GM23338 (cell line): ENCODE measurements around the gene TCFL5. TPM values are rescaled to one million over a fixed set of nuclear protein-coding genes. Genes with fewer than 3 reads are reported as not detected.

Experiments used
- ATAC-seq: fragments of 200-7000 bp; cut with Tn5 transposase; 3 replicates; pipeline ENCODE4 v1.9.1; 2020
- DNase-seq: peaks from one replicate; pipeline ENCODE4 v3.0.0-alpha.2; 2015; ENCODE audit warnings: low spot score
- H2AFZ ChIP-seq: fragments of 200-600 bp; sonication (generic); 2 replicates; pipeline ENCODE4 v1.8.0; 2016; ENCODE audit warnings: antibody characterized with exemption, mild to moderate bottlenecking, moderate library complexity
- H3F3A ChIP-seq: fragments of 200-600 bp; sonication (generic); replicated peaks from 2 replicates; pipeline ENCODE4 v1.8.0; 2017; ENCODE audit warnings: antibody characterized with exemption, mixed run types, low read depth
- H3K27ac ChIP-seq: fragments of 200-600 bp; sonication (generic); 2 replicates; pipeline ENCODE4 v1.6.1; 2016; ENCODE audit warnings: low read depth
- H3K27me3 ChIP-seq: fragments of 200-600 bp; sonication (generic); 2 replicates; pipeline ENCODE4 v1.8.0; 2016; ENCODE audit warnings: mild to moderate bottlenecking, mixed run types, moderate library complexity; ENCODE audit not compliant: insufficient read depth
- H3K36me3 ChIP-seq: fragments of 200-600 bp; sonication (generic); 2 replicates; pipeline ENCODE4 v1.8.0; 2016; ENCODE audit warnings: mild to moderate bottlenecking; ENCODE audit not compliant: insufficient read depth
- H3K4me1 ChIP-seq: fragments of 200-600 bp; sonication (generic); 2 replicates; pipeline ENCODE4 v1.8.0; 2016; ENCODE audit warnings: mild to moderate bottlenecking, moderate library complexity; ENCODE audit not compliant: insufficient read depth
- H3K4me2 ChIP-seq: fragments of 200-600 bp; sonication (generic); 2 replicates; pipeline ENCODE4 v1.7.1; 2017; ENCODE audit warnings: mixed run types
- H3K4me3 ChIP-seq: fragments of 200-600 bp; sonication (generic); 2 replicates; pipeline ENCODE4 v1.6.1; 2016; ENCODE audit warnings: mixed run types
- H3K79me2 ChIP-seq: fragments of 200-600 bp; sonication (generic); replicated peaks from 2 replicates; pipeline ENCODE4 v1.8.0; 2017; ENCODE audit warnings: mild to moderate bottlenecking; ENCODE audit not compliant: insufficient read depth
- H3K9me2 ChIP-seq: fragments of 200-600 bp; sonication (generic); 2 replicates; pipeline ENCODE4 v1.8.0; 2017; ENCODE audit not compliant: insufficient read depth
- H4K20me1 ChIP-seq: fragments of 200-600 bp; sonication (generic); replicated peaks from 2 replicates; pipeline ENCODE4 v1.8.0; 2017; ENCODE audit warnings: mild to moderate bottlenecking; ENCODE audit not compliant: insufficient read depth
- H3K27ac Mint-ChIP-seq: 2 replicates; pipeline ENCODE4 v1.8.0; 2020; ENCODE audit warnings: inconsistent platforms, mild to moderate bottlenecking, moderate library complexity, mixed read lengths
- H3K27me3 Mint-ChIP-seq: 3 replicates; pipeline ENCODE4 v1.8.0; 2022; ENCODE audit warnings: low read depth, mild to moderate bottlenecking, moderate library complexity, mixed read lengths, inconsistent platforms; ENCODE audit not compliant: insufficient read depth, poor library complexity
- H3K36me3 Mint-ChIP-seq: 3 replicates; pipeline ENCODE4 v1.8.0; 2021; ENCODE audit warnings: low read depth, mild to moderate bottlenecking, inconsistent platforms, moderate library complexity, mixed read lengths
- H3K4me1 Mint-ChIP-seq: 3 replicates; pipeline ENCODE4 v1.8.0; 2020; ENCODE audit warnings: mild to moderate bottlenecking, inconsistent platforms, mixed read lengths
- H3K4me3 Mint-ChIP-seq: 3 replicates; pipeline ENCODE4 v1.8.0; 2021; ENCODE audit warnings: moderate library complexity, mild to moderate bottlenecking, inconsistent platforms, mixed read lengths
- H3K9me3 Mint-ChIP-seq: 3 replicates; pipeline ENCODE4 v1.8.0; 2020; ENCODE audit warnings: moderate library complexity, mild to moderate bottlenecking, inconsistent platforms, mixed read lengths
- CREB1 ChIP-seq: fragments of 250-450 bp; sonication (Bioruptor Pico); IDR thresholded peaks from 2 replicates; pipeline ENCODE4 v1.5.0; 2020; ENCODE audit warnings: low read depth, mild to moderate bottlenecking, moderate library complexity
- EZH2 ChIP-seq: fragments of 200-600 bp; sonication (generic); IDR thresholded peaks from one replicate; pipeline ENCODE4 v1.8.0; 2017; ENCODE audit warnings: antibody characterized with exemption, mild to moderate bottlenecking, low read depth; ENCODE audit not compliant: unreplicated experiment
- EZH2phosphoT487 ChIP-seq: fragments of 200-600 bp; sonication (generic); IDR thresholded peaks from one replicate; pipeline ENCODE4 v1.8.1; 2018; ENCODE audit warnings: antibody characterized with exemption; ENCODE audit not compliant: unreplicated experiment
- JUNB ChIP-seq: IDR thresholded peaks from one replicate; pipeline ENCODE4 v1.6.1; 2016; ENCODE audit warnings: antibody characterized with exemption; ENCODE audit not compliant: unreplicated experiment
- NANOG ChIP-seq: IDR thresholded peaks from 2 replicates; pipeline ENCODE4 v1.6.1; 2016; ENCODE audit warnings: antibody characterized with exemption, borderline replicate concordance
- POLR2AphosphoS5 ChIP-seq: IDR thresholded peaks from 2 replicates; pipeline ENCODE4 v1.6.1; 2016; ENCODE audit warnings: antibody characterized with exemption, low read depth
- REST ChIP-seq: IDR thresholded peaks from one replicate; pipeline ENCODE4 v1.6.1; 2018; ENCODE audit warnings: antibody characterized with exemption; ENCODE audit not compliant: unreplicated experiment
- STAT1 ChIP-seq: IDR thresholded peaks from one replicate; pipeline ENCODE4 v1.6.1; 2016; ENCODE audit warnings: antibody characterized with exemption; ENCODE audit not compliant: unreplicated experiment
- ZNF114 ChIP-seq: fragments of 250-450 bp; sonication (Bioruptor Pico); IDR thresholded peaks from 2 replicates; pipeline ENCODE4 v1.5.0; 2020; ENCODE audit warnings: mild to moderate bottlenecking, moderate library complexity
- ZNF331 ChIP-seq: fragments of 250-450 bp; sonication (Bioruptor Pico); IDR thresholded peaks from 2 replicates; pipeline ENCODE4 v1.5.0; 2020; ENCODE audit warnings: low read depth, mild to moderate bottlenecking, moderate library complexity
- ZNF462 ChIP-seq: fragments of 250-450 bp; sonication (Bioruptor Pico); IDR thresholded peaks from 2 replicates; pipeline ENCODE4 v1.5.0; 2020; ENCODE audit warnings: mild to moderate bottlenecking, moderate library complexity
- polyA plus RNA-seq: library from polyadenylated mRNA; unstranded; fragments of >200 nt; fragmentation: Nextera tagmentation; extraction: Ambion mirVana; gene quantifications from 2 replicates; pipeline ENCODE4 v1.2.1, GENCODE V29; 2016
- total RNA-seq: library from RNA; depleted of rRNA; stranded (reverse); fragments of >200 nt; shearing (Covaris generic); gene quantifications from 2 replicates; pipeline ENCODE4 v1.2.3, GENCODE V29; 2014
- TF ChIP-seq, protein P1 (sequence below), 2 experiments: fragments of 200-600 bp in 1 of 2; sonication (generic) in 1 of 2; conservative IDR thresholded peaks; 2 replicates each; pipeline versions ENCODE4 v1.5.1 to v1.6.1; 2016 to 2017; ENCODE audit warnings: antibody characterized with exemption in 2 of 2, low read depth in 2 of 2, mild to moderate bottlenecking in 2 of 2, moderate library complexity in 1 of 2
- TF ChIP-seq, protein P2 (sequence below): IDR thresholded peaks from 2 replicates; pipeline ENCODE4 v1.6.1; 2016; ENCODE audit warnings: antibody characterized with exemption

TCFL5 gene
- total and polyA plus RNA-seq, 2 experiments from 2014 or later: 5.8 to 19.3 TPM

GRCh38 chr20:62873280-62873679, 11.7 kb upstream of the TCFL5 start:
- Mint-ChIP-seq H3K4me1 (peaks cover 21% of the 10 kb centered on the region), H3K36me3 (peaks cover 3% of the 10 kb centered on the region; the same call in 1 of the 3 replicates), H3K4me3 (no peak overlapping the region), H3K9me3 (peaks cover 5% of the 10 kb centered on the region; the same call in 2 of the 3 replicates), H3K27me3 (peaks cover 32% of the 10 kb centered on the region), H3K27ac (no peak overlapping the region)
- Histone ChIP-seq H3F3A (peaks cover 22% of the 10 kb centered on the region), H3K4me2 (no peak overlapping the region), H3K79me2 (no peaks in the 10 kb centered on the region), H2AFZ (no peak overlapping the region), H3K4me3 (no peak overlapping the region), H3K4me1 (peaks cover 12% of the 10 kb centered on the region; the same call in 1 of the 2 replicates), H4K20me1 (no peaks in the 10 kb centered on the region), H3K27ac (no peak overlapping the region), H3K27me3 (no peaks in the 10 kb centered on the region), H3K9me2 (no peaks in the 10 kb centered on the region), H3K36me3 (no peaks in the 10 kb centered on the region)
- TF ChIP-seq EZH2 (no peak), STAT1 (no peak), ZNF331 (CRISPR knock-in tag) (no peak), JUNB (no peak), ZNF114 (CRISPR knock-in tag) (no peak), EZH2phosphoT487 (no peak), NANOG (no peak), POLR2AphosphoS5 (no peak), ZNF462 (no peak), REST (no peak), CREB1 (CRISPR knock-in tag) (no peak)
- TF ChIP-seq, protein P1, sequence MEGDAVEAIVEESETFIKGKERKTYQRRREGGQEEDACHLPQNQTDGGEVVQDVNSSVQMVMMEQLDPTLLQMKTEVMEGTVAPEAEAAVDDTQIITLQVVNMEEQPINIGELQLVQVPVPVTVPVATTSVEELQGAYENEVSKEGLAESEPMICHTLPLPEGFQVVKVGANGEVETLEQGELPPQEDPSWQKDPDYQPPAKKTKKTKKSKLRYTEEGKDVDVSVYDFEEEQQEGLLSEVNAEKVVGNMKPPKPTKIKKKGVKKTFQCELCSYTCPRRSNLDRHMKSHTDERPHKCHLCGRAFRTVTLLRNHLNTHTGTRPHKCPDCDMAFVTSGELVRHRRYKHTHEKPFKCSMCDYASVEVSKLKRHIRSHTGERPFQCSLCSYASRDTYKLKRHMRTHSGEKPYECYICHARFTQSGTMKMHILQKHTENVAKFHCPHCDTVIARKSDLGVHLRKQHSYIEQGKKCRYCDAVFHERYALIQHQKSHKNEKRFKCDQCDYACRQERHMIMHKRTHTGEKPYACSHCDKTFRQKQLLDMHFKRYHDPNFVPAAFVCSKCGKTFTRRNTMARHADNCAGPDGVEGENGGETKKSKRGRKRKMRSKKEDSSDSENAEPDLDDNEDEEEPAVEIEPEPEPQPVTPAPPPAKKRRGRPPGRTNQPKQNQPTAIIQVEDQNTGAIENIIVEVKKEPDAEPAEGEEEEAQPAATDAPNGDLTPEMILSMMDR (conservative IDR thresholded peaks at IDR 0.05; ENCODE audit: low read depth in 2 of 2): no peak
- TF ChIP-seq, protein P2, sequence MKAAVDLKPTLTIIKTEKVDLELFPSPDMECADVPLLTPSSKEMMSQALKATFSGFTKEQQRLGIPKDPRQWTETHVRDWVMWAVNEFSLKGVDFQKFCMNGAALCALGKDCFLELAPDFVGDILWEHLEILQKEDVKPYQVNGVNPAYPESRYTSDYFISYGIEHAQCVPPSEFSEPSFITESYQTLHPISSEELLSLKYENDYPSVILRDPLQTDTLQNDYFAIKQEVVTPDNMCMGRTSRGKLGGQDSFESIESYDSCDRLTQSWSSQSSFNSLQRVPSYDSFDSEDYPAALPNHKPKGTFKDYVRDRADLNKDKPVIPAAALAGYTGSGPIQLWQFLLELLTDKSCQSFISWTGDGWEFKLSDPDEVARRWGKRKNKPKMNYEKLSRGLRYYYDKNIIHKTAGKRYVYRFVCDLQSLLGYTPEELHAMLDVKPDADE: no peak
- DNase-seq: no peak
- no peak for ATAC-seq
